GM10266 (cell line): ENCODE data around the gene VAMP8.

Experiments
- DNase-seq: peaks from one replicate; pipeline ENCODE4 v3.0.0; 2012; ENCODE audit errors: extremely low spot score
- TF ChIP-seq, protein P1 (sequence below): IDR thresholded peaks from 2 replicates; pipeline ENCODE4 v1.5.1; 2012; ENCODE audit warnings: mild to moderate bottlenecking, low read depth; ENCODE audit not compliant: control insufficient read depth, insufficient read depth; ENCODE audit errors: missing control alignments

The VAMP8 gene

DNA sequence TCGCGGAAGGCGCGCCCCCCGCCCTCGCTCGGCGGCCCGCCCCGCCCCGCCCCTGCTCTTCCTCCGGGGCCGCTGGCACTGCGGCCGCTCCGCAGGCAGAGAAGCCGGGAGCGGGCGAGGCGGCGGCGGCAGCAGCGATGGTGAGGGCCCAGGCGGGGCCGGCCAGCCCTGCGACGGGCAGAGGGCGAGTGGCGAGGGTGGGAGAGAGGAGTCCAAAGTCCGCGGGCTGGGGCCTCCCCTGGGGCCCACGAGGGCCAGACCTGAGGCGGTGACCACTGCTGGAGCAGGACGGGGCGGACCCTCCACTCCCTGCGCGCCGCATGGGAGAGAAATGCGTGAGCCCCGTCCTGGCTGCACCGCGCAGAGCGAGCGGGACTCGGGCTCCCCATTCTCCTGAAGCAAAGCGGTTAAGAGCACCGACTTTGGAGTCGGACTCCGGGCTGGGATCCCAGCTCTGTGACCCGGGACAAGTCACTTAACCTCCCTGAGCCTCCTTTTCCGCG lies 7.0 kb downstream of the VAMP8 start, which contains the start of gene VAMP5:
Gene VAMP5 (plus strand): TSS at position 78 of the 503 bp plus-strand sequence. CDS start 60 bp downstream, at position 138.
- DNase-seq: no peak
- TF ChIP-seq, protein P1, sequence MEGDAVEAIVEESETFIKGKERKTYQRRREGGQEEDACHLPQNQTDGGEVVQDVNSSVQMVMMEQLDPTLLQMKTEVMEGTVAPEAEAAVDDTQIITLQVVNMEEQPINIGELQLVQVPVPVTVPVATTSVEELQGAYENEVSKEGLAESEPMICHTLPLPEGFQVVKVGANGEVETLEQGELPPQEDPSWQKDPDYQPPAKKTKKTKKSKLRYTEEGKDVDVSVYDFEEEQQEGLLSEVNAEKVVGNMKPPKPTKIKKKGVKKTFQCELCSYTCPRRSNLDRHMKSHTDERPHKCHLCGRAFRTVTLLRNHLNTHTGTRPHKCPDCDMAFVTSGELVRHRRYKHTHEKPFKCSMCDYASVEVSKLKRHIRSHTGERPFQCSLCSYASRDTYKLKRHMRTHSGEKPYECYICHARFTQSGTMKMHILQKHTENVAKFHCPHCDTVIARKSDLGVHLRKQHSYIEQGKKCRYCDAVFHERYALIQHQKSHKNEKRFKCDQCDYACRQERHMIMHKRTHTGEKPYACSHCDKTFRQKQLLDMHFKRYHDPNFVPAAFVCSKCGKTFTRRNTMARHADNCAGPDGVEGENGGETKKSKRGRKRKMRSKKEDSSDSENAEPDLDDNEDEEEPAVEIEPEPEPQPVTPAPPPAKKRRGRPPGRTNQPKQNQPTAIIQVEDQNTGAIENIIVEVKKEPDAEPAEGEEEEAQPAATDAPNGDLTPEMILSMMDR: no peak

DNA sequence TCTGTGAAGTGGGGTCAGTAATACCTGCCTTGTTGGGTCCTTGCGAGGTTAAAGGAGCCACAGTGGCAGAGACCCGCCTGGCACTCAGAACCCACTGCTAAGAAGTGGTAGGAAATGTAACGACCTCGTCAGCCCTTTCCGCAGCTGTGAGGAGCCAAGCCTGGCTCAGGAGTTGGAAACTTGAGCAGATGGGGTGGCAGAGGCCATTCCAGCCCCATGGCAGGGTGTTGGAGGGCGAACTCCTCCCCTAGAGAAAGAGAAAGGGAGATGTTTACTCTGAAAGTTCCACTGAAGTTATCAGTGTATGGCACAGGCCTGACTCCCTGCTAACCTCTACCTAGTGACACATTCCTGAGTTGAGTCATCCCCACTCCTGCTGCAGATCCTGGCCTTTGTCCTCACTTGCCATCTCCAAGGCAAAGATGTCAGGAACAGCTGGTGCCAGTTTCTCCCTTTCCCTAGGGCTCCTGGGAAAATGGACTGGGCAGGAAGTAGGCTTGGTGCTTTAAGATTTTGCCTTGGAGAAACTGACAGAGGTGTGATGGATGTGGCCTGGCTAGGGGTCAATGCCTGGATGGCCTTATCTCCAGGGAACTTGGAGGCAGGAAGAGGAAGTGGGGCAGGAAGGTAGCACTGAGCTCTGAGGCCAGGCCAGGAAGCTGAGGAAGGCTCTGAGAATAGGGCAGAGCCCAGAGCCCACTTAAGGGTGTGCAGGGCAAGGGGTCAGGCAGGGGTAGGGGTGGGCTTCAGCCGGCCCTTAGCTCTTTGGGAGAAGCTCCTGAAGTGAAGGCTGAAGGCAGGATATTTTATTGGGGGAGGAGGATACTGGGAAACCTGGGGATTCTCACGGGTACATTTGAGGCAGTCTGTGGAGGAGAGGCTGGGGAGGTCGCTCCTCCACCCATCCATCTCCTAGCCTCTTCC lies 7.7 kb downstream of the VAMP8 start:
- DNase-seq: peak; percentile 48
- TF ChIP-seq, protein P1: no peak

GRCh38 chr2:85585781-85586105 lies 8.4 kb downstream of the VAMP8 start:
- DNase-seq: no peak
- TF ChIP-seq, protein P1: no peak

DNA sequence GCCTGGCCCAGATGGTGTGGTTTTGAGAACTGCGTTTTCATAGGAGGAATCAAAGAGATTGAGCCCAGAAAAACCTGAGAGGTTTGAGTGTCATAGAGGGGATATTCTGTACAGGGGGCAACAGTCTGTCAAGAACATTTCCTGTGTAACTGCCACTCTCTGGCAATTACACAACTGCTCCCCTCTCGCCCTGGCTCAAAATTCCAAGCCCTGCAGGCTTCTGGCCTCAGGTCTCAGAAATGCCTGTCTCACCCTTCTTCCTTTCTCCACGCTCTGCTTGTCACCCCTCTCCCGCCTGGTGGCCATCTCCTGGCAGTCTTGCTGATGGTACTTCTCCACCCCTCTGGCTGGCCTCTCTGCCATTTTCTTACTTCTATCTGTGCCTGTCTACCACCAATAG lies 10.8 kb downstream of the VAMP8 start:
- TF ChIP-seq, protein P1: no peak
- DNase-seq: no peak

GRCh38 chr2:85588645-85589044 lies 11.3 kb downstream of the VAMP8 start:
- TF ChIP-seq, protein P1: no peak
- DNase-seq: no peak

DNA sequence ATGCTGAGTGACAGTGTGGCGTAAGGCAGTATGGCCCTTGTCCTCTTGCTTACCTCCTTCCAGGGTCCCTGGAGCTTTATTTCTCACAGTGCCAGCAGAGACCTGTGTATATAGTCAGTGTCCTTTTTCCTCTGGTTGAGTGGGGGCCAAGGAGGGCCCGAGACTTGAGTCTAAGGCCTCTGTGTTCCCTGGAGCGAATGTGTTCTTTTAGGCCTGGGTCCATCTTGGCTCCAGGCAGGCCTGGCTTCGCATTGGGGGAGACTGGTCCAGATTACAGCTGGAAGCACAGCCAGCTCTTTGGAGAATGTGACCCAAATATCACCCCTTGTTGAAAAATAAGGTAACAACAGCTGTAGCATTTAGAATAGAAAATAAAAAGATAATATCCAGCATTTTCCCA lies 11.8 kb downstream of the VAMP8 start:
- DNase-seq: no peak
- TF ChIP-seq, protein P1: no peak

- DNase-seq: no peak
- TF ChIP-seq, protein P1: no peak
These were observed 12.8 kb downstream of the VAMP8 start for GRCh38 chr2:85589982-85590791.
